ENCODE data around the gene CYP21A2. TPM values are rescaled to one million over a fixed set of nuclear protein-coding genes. Genes with fewer than 3 reads are reported as not detected.

Gene CYP21A2
- total and polyA plus RNA-seq, 2 donors from 2014 or later = 3.2 to 8.2 TPM

- Histone ChIP-seq H3K4me1 (ENCODE audit: control insufficient read depth in 2 of 3, insufficient read depth in 2 of 3, low read depth in 1 of 3, low read length in 3 of 3) (peaks cover 0 to 7% (median 0%) of the 10 kb centered on the region in 3 donors), H3K9me3 (ENCODE audit: control insufficient read depth in 2 of 3, insufficient read depth in 1 of 3, low read length in 3 of 3) (no peaks in the 10 kb centered on the region), H3K27me3 (ENCODE audit: control insufficient read depth, insufficient read depth, low read length) (no peaks in the 10 kb centered on the region), H3K36me3 (ENCODE audit: control insufficient read depth in 2 of 3, insufficient read depth in 3 of 3, low read length in 3 of 3) (no peaks in the 10 kb centered on the region), H3K4me3 (ENCODE audit: low read length in 3 of 3) (no peak overlapping the region), H3K27ac (ENCODE audit: low read depth in 2 of 2, low read length in 2 of 2) (no peak overlapping the region), H3K9ac (ENCODE audit: low read length in 3 of 3) (no peak overlapping the region)
- DNase-seq (no peak), FAIRE-seq (no peak)
- no peak for TF ChIP-seq CTCF (IDR thresholded peaks at IDR 0.05; ENCODE audit: borderline replicate concordance, extremely low read depth, insufficient read depth)
- intact Hi-C loops (cut with DNase I) = no loop called here
Measured at GRCh38 chr6:32088487-32089049, 50.4 kb downstream of the CYP21A2 start.

GRCh38 chr6:32089082-32089828 lies 51.0 kb downstream of the CYP21A2 start:
- Histone ChIP-seq H3K9me3 (ENCODE audit: control insufficient read depth in 2 of 3, insufficient read depth in 1 of 3, low read length in 3 of 3) (no peaks in the 10 kb centered on the region), H3K27me3 (ENCODE audit: control insufficient read depth, insufficient read depth, low read length) (no peaks in the 10 kb centered on the region), H3K27ac (ENCODE audit: low read depth in 2 of 2, low read length in 2 of 2) (no peak overlapping the region), H3K36me3 (ENCODE audit: control insufficient read depth in 2 of 3, insufficient read depth in 3 of 3, low read length in 3 of 3) (no peaks in the 10 kb centered on the region), H3K9ac (ENCODE audit: low read length in 3 of 3) (no peak overlapping the region), H3K4me1 (ENCODE audit: control insufficient read depth in 2 of 3, insufficient read depth in 2 of 3, low read depth in 1 of 3, low read length in 3 of 3) (peaks cover 0 to 7% (median 0%) of the 10 kb centered on the region in 3 donors), H3K4me3 (ENCODE audit: low read length in 3 of 3) (no peak overlapping the region)
- no peak for TF ChIP-seq CTCF (IDR thresholded peaks at IDR 0.05; ENCODE audit: borderline replicate concordance, extremely low read depth, insufficient read depth)
- DNase-seq = no peak
- no peak for FAIRE-seq
- intact Hi-C loops (cut with DNase I) = no loop called here

Other genes starting within 250 kb of the CYP21A2 start
- gene VARS1, start 242.7 kb upstream of the CYP21A2 start, total RNA-seq = 79.0 TPM
- 30.3 TPM for gene VARS1, start 242.7 kb upstream of the CYP21A2 start, polyA plus RNA-seq (ENCODE audit: insufficient read depth, low read depth, low replicate concordance)
- 41.6 TPM for gene LSM2, start 231.4 kb upstream of the CYP21A2 start, total RNA-seq
- 70.6 TPM for gene LSM2, start 231.4 kb upstream of the CYP21A2 start, polyA plus RNA-seq (ENCODE audit: insufficient read depth, low read depth, low replicate concordance)
- 1.7 TPM for gene HSPA1L, start 223.1 kb upstream of the CYP21A2 start, total RNA-seq
- gene HSPA1L, start 223.1 kb upstream of the CYP21A2 start, polyA plus RNA-seq (ENCODE audit: insufficient read depth, low read depth, low replicate concordance) = 2.3 TPM
- gene HSPA1A, start 222.9 kb upstream of the CYP21A2 start, total RNA-seq = 133 TPM
- gene HSPA1A, start 222.9 kb upstream of the CYP21A2 start, polyA plus RNA-seq (ENCODE audit: insufficient read depth, low read depth, low replicate concordance) = 209 TPM
- gene HSPA1B, start 210.7 kb upstream of the CYP21A2 start, total RNA-seq = 142 TPM
- gene HSPA1B, start 210.7 kb upstream of the CYP21A2 start, polyA plus RNA-seq (ENCODE audit: insufficient read depth, low read depth, low replicate concordance) = 175 TPM
- gene NEU1, start 175.6 kb upstream of the CYP21A2 start, total RNA-seq = 66.9 TPM
- 131 TPM for gene NEU1, start 175.6 kb upstream of the CYP21A2 start, polyA plus RNA-seq (ENCODE audit: insufficient read depth, low read depth, low replicate concordance)
- gene SLC44A4, start 159.4 kb upstream of the CYP21A2 start, total RNA-seq = 137 TPM
- gene SLC44A4, start 159.4 kb upstream of the CYP21A2 start, polyA plus RNA-seq (ENCODE audit: insufficient read depth, low read depth, low replicate concordance) = 37.4 TPM
- 40.5 TPM for gene EHMT2, start 140.7 kb upstream of the CYP21A2 start, total RNA-seq
- gene EHMT2, start 140.7 kb upstream of the CYP21A2 start, polyA plus RNA-seq (ENCODE audit: insufficient read depth, low read depth, low replicate concordance) = 35.3 TPM
- 3.4 TPM for gene ZBTB12, start 136.3 kb upstream of the CYP21A2 start, total RNA-seq
- 2.5 TPM for gene ZBTB12, start 136.3 kb upstream of the CYP21A2 start, polyA plus RNA-seq (ENCODE audit: insufficient read depth, low read depth, low replicate concordance)
- 38.7 TPM for gene C2, start 110.7 kb upstream of the CYP21A2 start, total RNA-seq
- 84.0 TPM for gene C2, start 110.7 kb upstream of the CYP21A2 start, polyA plus RNA-seq (ENCODE audit: insufficient read depth, low read depth, low replicate concordance)
- 200 TPM for gene CFB, start 92.3 kb upstream of the CYP21A2 start, total RNA-seq
- 154 TPM for gene CFB, start 92.3 kb upstream of the CYP21A2 start, polyA plus RNA-seq (ENCODE audit: insufficient read depth, low read depth, low replicate concordance)
- 62.0 TPM for gene NELFE, start 79.4 kb upstream of the CYP21A2 start, total RNA-seq
- 83.0 TPM for gene NELFE, start 79.4 kb upstream of the CYP21A2 start, polyA plus RNA-seq (ENCODE audit: insufficient read depth, low read depth, low replicate concordance)
- gene SKIC2, start 79.2 kb upstream of the CYP21A2 start, total RNA-seq = 67.8 TPM
- 55.0 TPM for gene SKIC2, start 79.2 kb upstream of the CYP21A2 start, polyA plus RNA-seq (ENCODE audit: insufficient read depth, low read depth, low replicate concordance)
- 21.3 TPM for gene DXO, start 66.3 kb upstream of the CYP21A2 start, total RNA-seq
- gene DXO, start 66.3 kb upstream of the CYP21A2 start, polyA plus RNA-seq (ENCODE audit: insufficient read depth, low read depth, low replicate concordance) = 26.0 TPM
- gene C4A, start 56.4 kb upstream of the CYP21A2 start, total RNA-seq = 250 TPM
- gene C4A, start 56.4 kb upstream of the CYP21A2 start, polyA plus RNA-seq (ENCODE audit: insufficient read depth, low read depth, low replicate concordance) = 521 TPM
- 596 TPM for gene C4B, start 23.6 kb upstream of the CYP21A2 start, total RNA-seq
- gene C4B, start 23.6 kb upstream of the CYP21A2 start, polyA plus RNA-seq (ENCODE audit: insufficient read depth, low read depth, low replicate concordance) = 578 TPM
- 88.2 TPM for gene TNXB, start 70.9 kb downstream of the CYP21A2 start, total RNA-seq
- gene TNXB, start 70.9 kb downstream of the CYP21A2 start, polyA plus RNA-seq (ENCODE audit: insufficient read depth, low read depth, low replicate concordance) = 13.3 TPM
- 104 TPM for gene ATF6B, start 89.8 kb downstream of the CYP21A2 start, total RNA-seq
- gene ATF6B, start 89.8 kb downstream of the CYP21A2 start, polyA plus RNA-seq (ENCODE audit: insufficient read depth, low read depth, low replicate concordance) = 40.3 TPM
- 4.8 TPM for gene FKBPL, start 91.9 kb downstream of the CYP21A2 start, total RNA-seq
- gene FKBPL, start 91.9 kb downstream of the CYP21A2 start, polyA plus RNA-seq (ENCODE audit: insufficient read depth, low read depth, low replicate concordance) = 5.7 TPM
- 2.4 TPM for gene PRRT1, start 113.5 kb downstream of the CYP21A2 start, total RNA-seq
- gene PRRT1, start 113.5 kb downstream of the CYP21A2 start, polyA plus RNA-seq (ENCODE audit: insufficient read depth, low read depth, low replicate concordance) = 4.0 TPM
- gene PPT2, start 115.7 kb downstream of the CYP21A2 start, total RNA-seq = 23.0 TPM
- gene PPT2, start 115.7 kb downstream of the CYP21A2 start, polyA plus RNA-seq (ENCODE audit: insufficient read depth, low read depth, low replicate concordance) = 20.3 TPM
- 18.3 TPM for gene EGFL8, start 126.2 kb downstream of the CYP21A2 start, total RNA-seq
- 15.0 TPM for gene EGFL8, start 126.2 kb downstream of the CYP21A2 start, polyA plus RNA-seq (ENCODE audit: insufficient read depth, low read depth, low replicate concordance)
- gene AGPAT1, start 137.7 kb downstream of the CYP21A2 start, total RNA-seq = 58.9 TPM
- gene AGPAT1, start 137.7 kb downstream of the CYP21A2 start, polyA plus RNA-seq (ENCODE audit: insufficient read depth, low read depth, low replicate concordance) = 87.1 TPM
- gene RNF5, start 140.0 kb downstream of the CYP21A2 start, total RNA-seq = 74.1 TPM
- 208 TPM for gene RNF5, start 140.0 kb downstream of the CYP21A2 start, polyA plus RNA-seq (ENCODE audit: insufficient read depth, low read depth, low replicate concordance)
- gene AGER, start 145.8 kb downstream of the CYP21A2 start, total RNA-seq = 13.0 TPM
- gene AGER, start 145.8 kb downstream of the CYP21A2 start, polyA plus RNA-seq (ENCODE audit: insufficient read depth, low read depth, low replicate concordance) = 7.1 TPM
- 87.3 TPM for gene PBX2, start 151.8 kb downstream of the CYP21A2 start, total RNA-seq
- gene PBX2, start 151.8 kb downstream of the CYP21A2 start, polyA plus RNA-seq (ENCODE audit: insufficient read depth, low read depth, low replicate concordance) = 34.6 TPM
- gene GPSM3, start 154.2 kb downstream of the CYP21A2 start, total RNA-seq = 28.1 TPM
- gene GPSM3, start 154.2 kb downstream of the CYP21A2 start, polyA plus RNA-seq (ENCODE audit: insufficient read depth, low read depth, low replicate concordance) = 6.2 TPM
- 30.5 TPM for gene NOTCH4, start 185.7 kb downstream of the CYP21A2 start, total RNA-seq
- gene NOTCH4, start 185.7 kb downstream of the CYP21A2 start, polyA plus RNA-seq (ENCODE audit: insufficient read depth, low read depth, low replicate concordance) = 22.5 TPM